GM18858 (cell line): ENCODE results near the gene C16orf74.

Experiments used
- ATAC-seq: cut with Tn5 transposase; IDR thresholded peaks from one replicate; pipeline ENCODE4 v1.9.1; 2021; ENCODE audit not compliant: unreplicated experiment

C16orf74 gene

DNA sequence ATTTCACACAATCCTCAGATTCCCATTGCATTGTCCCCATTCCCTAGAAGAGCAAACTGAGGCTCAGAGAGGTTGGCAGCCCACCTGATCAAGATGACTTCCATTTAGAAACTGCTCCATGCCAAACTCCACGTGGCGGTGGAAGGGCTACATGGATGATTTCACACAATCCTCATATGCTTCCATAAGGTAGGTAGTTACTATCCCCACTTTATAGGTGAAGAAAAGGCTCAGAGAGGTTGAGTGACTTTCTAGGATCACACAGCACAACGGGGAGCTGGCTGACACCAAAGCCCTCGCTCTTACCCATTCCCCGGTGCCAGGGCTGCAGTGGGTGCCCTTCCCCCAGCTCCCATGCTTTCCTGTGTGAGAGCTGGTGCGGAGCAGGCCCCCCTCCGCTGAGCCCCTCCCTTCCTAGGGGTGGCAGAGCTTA, 52.4 kb downstream of the C16orf74 start:
- no peak for ATAC-seq

DNA sequence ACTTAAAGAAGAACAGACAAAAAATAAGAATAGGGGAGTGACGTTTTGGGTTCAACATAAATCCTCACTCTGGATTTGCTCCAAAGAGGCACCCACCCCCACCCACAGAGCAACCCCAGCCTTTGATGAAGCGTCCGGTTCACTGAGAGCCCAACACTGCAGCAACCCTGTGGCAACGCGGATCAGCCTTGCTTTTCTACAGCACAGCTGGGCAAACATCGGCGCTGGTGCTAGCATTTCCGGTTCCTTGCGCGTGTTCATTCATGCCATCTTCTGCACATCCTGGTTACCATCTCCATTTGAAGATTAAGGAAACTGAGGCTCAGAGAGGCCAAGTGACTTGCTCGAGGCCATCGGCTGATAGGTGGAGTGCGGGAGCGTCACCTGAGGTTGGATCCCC, 53.5 kb downstream of the C16orf74 start:
- no peak for ATAC-seq

DNA sequence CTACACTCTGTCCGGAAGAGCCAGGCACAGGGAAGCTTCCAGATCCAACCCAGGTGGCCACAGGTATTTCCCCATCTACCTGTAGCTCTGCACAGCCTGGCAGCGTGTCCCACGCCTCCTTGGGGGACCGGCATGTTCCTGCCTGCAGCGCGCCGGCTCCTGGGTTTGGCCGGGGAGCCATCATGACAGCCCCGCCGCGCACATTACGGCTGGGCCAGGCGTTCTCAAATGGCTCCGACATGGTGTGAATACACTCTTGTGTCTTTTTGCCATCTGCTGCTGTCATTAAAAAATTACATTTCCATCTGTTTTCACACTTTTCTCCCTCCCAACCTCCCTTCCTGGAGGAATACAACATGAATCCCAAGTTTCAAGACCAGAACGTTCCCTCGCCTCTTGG, 54.1 kb downstream of the C16orf74 start:
- no peak for ATAC-seq

DNA sequence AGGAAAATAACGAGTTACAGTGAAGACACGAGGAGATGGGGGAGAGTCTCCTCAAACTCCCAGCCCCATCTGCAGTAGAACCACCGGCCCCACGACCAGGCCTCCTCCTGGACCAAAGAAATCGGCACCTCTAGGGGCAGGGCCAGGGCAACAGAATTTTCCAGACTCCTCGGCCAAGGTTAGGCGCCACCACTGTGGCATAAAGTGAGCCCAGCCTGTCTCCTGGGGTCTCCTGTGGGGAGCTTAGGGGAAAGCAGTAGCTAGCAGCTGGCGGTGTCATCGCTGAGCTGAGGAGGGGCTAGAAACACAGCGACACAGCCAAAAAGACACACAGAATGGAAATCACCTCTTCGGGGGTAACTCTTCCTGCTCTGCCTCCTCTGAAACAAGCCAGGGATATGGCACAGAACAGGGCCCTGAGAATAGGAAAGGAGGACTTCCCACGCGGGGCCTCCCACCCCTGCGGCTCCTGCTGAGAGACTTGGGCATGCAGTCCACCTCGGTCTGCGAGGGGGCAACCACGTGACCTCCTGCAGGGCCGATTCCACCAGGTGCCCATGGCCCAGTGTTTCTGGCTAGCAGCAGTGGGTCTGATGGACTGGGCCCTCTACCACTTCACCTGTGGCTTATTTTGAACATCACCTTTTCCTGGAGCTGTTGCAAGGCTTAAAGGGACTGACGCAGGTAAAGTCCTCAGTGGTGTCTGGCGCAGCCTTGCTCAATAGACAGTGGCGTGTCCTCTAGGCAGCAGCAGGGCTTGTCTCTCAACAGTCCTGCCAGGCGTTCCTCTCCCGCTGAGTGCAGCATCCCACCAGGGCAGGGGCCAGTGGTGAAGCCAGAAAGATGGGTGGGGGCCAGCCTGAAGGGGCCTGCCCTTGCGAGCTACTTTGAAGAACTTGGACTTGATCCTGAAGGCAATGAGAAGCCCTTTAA, 55.4 kb downstream of the C16orf74 start:
- no peak for ATAC-seq

DNA sequence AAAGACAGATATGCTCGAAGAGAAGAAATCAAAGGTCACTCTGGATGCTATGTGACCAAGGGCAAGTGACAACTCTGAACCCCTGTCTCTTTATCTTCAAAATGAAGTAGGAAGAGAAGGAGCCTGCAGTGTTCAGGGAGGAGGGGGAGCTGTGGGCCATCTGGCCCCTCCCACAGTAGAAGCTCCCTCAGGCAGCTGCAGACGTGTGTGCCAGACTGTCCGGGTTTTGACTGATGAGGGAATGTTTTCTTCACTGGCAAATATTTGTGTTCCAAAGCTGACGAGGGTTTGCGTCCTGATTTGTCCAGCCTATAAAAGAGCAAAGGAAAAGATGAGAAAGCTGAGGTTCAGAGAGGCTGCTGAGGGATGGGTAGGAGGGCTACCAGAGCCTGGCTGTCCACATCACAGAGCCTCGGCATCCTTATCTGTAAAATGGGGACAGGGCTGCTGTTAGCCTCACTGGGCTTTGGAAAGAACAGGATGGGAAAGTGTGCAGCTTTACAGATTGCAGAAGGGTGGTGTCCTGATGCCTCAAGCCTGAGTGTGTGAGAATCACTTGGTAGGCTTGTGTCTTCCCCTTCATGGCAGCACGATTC, 60.3 kb downstream of the C16orf74 start:
- no peak for ATAC-seq

DNA sequence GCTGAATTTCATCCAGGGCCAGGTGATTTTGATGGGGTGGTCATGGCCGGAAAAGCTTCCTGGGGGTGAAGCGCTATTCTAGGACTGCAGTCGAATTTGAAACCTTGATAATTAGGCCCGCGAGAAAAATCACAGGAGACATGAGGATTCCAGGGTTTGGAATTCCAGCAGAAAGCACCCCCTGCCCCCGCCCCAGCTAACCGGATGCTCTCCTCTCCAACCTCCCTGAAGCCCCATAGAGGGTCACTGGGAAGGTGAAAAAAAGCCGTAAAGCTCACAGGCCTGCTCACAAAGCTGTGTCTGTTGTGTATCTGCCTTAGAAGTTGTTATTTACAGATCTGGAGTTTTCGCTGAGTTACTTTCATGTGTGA, 61.0 kb downstream of the C16orf74 start:
- no peak for ATAC-seq

DNA sequence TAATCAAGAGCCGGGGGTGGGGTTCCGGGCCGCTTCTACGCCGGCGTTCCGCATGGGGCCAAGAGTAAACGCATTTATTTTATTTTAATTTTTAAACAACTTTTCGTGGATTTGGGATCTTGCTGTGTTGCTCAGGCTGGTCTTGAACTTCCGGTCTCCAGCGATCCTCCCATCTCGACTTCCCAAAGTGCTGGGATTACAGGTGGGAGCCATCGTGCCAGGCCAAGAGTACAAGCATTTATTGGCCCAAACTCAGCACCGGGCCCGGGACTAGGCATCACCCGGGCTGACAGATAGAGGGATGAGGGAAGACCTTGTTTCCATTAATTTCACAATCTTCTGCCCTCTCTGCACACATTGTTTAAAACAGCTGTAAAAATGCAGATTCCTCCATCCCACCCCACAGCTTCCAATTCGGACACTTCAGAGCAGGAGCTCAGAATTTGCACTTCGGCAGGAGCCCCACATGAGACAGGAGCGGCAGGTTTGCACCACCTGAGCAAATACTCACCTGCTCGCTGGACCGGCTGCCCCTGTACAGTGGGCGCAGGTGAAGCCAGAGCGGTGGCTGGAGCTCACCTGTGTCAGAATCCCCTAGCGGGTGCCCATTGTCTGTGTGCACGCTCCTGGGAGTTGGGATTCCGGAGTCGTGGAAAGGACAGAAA, 61.5 kb downstream of the C16orf74 start:
- no peak for ATAC-seq

DNA sequence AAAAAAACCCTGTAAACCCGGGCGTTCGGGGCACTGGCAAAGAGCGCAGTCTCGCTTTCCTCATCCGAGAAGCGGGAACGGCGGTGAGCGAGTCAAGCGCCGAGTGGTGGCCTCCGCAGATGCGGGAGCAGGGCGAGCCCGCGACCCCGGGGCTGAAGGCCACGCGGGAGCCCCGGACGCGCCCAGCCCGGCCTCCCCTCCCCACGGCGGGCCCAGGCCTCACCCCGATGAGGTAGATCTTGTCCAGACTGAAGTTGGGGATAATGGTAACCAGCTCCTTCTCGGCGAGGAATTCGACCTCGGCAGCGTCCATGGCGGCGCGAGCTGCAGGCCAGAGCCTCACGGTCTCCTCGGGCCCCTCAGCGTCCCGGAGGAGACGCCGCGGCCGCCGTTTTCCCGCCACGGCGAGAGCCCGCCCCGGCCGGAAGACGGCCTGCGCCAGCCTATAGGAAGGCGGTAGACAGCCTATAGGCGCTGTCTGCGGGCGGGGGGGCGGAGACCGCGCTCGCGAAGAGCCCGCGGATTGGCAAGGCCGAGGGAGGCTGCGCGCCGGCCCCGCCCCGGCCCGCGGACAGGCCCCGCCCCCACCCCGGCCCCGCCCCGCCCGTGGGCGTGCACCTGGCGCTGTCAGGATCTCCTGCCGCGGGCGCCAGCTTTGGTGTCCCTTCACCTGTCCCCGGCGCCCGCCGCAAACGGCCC, 62.2 kb downstream of the C16orf74 start, which contains the start of gene GINS2:
GINS2 (minus strand) TSS at position 369 of the 699 bp plus-strand sequence; CDS start at position 313, 56 bp downstream.
- peak; percentile 83 for ATAC-seq

DNA sequence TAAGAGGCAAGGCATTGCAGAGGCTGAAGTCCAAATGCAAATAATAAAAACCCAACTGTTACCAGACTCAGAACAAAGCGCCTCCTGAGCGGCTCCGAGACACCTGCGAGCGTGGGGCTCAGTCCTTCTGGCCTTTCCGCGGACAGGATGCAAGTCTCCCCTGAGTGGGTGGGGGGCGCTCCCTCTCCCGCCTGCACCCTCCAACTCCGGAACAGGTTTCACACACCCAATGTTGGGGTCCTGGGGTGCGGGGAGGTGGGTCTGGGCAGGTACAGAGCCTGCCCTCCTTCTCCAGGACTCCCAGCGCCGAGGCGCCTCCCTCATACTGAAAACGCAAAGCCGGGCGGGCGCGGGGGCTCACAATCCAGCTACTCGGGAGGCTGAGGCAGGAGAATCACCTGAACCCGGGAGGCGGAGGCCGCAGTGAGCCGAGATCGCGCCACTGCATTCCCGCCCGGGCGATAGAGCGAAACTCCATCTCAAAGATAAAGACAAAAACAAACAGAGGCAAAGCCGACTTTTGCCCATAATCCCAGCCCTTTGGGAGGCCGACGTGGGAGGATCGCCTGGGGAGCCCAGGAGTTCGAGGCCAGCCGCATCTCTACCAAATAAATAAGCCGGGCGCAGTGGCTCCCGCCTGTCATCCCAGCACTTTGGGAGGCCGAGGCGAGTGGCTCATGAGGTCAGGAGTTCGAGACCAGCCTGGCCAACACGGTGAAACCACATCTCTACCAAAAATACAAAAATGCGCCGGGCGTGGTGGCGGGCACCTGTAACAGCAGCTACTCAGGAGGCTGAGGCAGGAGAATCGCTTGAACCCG, 63.0 kb downstream of the C16orf74 start:
- ATAC-seq: no peak

DNA sequence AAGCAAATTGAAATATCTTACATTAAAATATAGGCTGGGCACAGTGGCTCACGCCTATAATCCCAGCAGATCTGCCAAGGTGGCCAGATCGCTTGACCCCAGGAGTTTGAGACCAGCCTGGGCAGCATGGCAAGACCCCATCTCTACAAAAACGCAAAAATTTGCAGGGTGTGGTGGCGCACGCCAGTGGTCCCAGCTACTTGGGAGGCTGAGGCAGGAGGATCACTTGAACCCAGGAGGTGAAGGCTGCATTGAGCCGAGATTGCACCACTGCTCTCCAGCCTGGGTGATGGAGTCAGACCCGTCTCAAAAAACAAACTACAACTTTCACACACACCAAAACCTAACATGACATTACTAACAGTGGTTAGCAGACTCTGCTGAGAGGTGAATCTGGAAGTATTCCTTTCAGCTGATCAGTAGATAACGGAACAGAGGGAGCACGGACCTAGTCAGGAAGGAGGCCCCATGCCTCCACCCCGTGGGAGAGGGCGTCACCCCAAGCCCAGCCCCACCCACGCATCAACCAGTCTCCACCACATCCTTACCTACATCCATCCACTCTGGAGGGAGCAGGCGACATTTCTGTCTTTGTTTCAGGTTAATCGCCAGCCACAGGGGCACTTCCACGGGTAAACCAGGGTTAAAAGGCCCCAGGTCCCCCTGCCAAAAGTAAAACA, 63.8 kb downstream of the C16orf74 start:
- ATAC-seq: no peak

DNA sequence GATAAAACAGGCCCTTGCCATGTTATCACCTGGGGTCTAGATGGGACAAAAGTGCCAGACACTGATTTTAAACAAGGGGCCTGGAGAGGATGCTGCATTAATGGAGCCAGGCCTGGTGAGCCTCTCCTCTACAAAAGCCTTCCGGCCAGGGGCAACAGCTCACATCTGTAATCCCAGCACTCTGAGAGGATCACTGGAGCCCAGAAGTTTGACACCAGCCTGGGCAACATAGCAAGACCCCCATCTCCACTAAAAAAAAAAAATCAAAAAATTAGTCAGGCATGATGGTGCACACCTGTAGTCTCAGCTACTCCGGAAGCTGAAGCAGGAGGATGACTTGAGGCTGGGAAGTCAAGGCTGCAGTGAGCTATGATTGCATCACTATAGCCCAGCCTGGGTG, 65.6 kb downstream of the C16orf74 start:
- ATAC-seq: no peak

DNA sequence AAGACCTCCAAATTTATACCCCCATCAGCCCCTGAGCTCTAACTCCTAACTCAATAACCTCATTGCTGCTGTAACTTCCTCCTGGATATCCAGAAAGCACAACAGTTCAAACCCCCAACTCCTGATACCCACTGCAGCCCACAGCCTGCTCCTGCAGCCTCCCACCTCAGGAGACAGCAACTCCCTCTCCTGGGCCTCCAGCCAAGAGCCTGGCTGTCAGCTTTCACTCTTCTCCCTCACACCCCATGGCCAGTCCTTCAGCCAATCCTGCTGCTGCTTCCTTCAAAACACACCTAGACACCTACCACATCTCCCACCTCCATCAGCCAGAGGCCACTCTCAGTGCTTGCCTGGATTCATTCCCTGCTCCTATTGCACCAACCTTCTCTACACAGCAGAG, 67.5 kb downstream of the C16orf74 start:
- no peak for ATAC-seq

DNA sequence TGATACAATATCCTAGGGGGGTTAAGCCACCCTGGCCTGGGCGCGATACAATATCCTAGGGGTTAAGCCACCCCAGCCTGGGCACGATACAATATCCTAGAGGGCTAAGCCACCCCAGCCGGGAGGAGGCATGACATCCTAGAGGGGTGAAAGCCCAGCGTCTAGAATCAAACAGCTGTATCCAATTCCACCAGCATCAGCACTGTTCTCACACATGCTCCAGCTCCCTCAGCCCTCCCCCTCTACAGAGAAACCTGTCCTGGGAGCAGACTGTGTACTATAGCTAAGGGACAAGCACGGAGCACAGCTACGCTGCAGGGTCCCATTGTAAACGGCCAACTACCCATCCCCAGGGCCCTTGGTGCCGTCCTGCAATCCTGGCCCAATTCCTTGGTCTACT, 68.4 kb downstream of the C16orf74 start:
- ATAC-seq: no peak

DNA sequence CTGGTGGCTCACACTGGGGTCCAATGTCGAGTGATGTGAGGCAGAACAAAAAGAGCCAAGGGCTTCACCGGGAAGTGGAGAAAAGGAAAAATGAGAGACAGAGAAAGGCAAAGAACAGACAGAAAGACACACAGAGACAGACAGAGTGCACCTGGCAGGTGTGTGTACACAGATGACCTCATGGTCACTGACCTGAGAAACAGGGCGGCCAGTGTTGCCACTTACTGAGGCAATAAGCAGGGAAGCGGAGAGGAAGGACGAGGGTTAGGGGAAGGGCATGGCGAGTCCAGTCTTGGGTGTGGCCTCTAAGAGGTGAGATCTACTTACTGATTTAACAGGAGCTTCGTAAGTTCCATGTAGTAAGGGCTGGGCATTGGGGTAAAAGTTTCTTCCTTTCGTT, 69.6 kb downstream of the C16orf74 start:
- ATAC-seq: no peak

DNA sequence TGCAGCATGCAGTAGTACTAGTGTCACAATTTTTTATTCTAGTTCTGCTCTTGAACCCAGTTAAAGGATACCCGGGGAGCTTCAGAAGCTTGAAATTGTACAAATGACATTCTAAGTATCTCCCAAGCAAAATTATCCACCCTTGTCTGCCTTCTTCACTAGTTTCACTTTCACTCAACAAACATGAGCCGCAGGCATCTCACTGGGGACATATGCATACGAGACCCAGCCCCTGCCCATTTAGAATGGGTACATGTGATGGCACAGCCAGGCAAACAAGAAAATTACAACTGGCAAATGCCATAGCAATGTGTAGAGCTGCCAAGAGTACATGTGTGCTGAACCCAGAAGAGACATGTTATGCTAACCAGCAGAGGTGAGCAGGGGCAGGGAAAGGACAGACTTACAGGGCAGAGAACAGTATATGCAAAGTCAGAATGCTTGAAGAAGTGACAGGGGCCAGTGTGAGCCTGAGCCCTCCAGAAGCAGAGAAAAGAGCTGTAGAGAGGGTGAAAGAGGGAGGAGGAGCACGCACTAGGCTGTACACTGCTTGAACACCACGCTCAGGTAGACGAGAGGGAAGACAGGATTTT, 70.4 kb downstream of the C16orf74 start:
- ATAC-seq: no peak

DNA sequence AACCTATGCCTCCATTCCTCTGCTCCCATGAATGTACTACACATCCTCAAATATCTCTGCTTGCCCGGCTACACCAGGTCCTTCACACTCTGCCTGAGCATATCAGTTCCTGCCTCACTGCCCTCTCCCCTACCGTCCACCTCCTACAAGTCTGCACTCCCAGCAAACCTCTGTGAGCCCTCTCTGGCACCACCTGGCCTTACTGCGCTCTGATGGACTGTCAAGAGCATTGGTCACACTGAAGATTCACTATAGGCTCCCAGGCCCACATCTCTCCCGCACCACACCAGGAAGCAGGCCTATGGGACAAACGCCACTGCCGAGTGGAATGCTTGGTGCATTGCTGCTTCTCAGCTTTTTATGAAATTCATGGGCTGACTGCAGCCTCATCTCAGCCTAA, 71.0 kb downstream of the C16orf74 start:
- ATAC-seq: no peak

DNA sequence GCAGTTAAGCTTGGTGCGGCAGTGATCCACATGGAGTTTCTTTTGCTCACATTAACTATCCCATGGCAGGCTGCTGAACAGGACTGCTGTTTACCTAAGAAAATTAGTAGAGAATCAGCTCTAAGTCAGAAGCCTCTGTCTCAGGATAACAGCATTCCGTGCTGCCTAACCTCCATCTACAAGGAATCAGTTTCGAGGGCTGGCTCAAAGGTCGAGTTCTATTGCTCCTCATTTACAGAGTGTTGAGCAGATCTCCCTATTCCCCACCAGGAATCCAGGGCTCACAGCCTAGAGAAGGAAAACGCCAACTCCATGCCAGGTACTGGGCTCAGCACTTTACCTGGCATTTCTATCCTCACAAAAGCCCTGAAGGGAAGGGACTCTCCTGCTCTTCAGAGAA, 72.1 kb downstream of the C16orf74 start:
- no peak for ATAC-seq

DNA sequence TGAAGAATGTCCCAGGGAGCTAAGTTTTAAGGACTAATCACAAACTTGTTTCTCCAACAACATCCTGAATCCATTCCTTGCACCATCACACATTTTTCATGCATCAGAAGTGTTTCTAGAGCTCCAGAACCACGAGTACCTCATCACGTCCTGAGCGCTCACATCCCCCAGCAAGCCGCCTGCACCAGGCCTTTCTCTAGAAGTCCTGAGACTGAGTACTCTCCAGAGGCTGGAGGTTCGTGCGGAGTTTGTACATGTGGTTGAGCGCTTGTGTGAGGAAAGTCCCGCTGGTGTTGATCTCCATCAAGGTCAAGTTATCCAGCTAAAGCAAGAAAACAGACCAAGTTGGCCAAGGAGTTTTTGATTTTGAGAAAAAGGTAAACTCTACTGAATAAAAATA, 72.9 kb downstream of the C16orf74 start:
- no peak for ATAC-seq

DNA sequence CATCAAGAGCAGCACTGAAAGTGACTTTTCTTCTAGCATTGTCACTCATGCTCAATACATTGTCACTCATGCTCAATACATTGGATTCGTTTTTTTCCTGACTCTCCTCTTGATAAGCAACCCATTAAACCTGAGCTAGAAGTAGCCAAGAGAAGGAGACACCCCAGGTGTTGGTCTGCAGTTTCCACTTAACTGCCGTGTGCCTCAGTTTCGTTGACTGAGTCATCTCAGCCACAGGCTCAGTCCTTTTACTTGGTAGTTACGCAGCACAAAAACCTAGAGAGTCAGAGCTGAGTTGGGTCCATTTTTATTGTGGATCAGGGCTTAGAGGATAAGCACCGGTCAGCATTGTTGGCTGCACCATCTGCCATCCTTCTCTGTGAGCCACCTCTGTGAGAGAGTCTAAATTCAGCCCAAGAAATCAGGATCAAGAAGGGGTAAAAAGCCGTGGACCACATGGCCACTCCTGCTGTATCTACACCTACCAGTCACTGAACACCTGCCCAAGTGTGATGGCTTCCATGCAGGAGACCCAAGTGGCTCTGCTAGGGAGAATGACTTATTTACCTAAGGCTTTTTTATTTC, 73.4 kb downstream of the C16orf74 start:
- ATAC-seq: no peak
